Measurements from ENCODE around the gene WNT3.

- TF ChIP-seq YY1 (IDR thresholded peaks at IDR 0.05; ENCODE audit: extremely low read depth, insufficient replicate concordance, low read depth, low read length) (no peak), REST (IDR thresholded peaks at IDR 0.05; ENCODE audit: low read depth) (no peak), RAD21 (IDR thresholded peaks at IDR 0.05; ENCODE audit: low read depth) (no peak), SIN3A (IDR thresholded peaks at IDR 0.05; ENCODE audit: low read depth) (no peak), CTCF (IDR thresholded peaks at IDR 0.05 in 2 of 3, conservative IDR thresholded peaks at IDR 0.05 in 1 of 3; ENCODE audit: borderline replicate concordance in 1 of 3, insufficient read depth in 1 of 3, low read depth in 2 of 3, low read length in 2 of 3) (no peak), POLR2A (IDR thresholded peaks at IDR 0.05; ENCODE audit: borderline replicate concordance, extremely low read depth, insufficient read depth, insufficient read length) (no peak), JUND (IDR thresholded peaks at IDR 0.05) (no peak), POLR2AphosphoS5 (IDR thresholded peaks at IDR 0.05; ENCODE audit: low read depth, low read length) (no peak)
- TF ChIP-seq, protein P1, sequence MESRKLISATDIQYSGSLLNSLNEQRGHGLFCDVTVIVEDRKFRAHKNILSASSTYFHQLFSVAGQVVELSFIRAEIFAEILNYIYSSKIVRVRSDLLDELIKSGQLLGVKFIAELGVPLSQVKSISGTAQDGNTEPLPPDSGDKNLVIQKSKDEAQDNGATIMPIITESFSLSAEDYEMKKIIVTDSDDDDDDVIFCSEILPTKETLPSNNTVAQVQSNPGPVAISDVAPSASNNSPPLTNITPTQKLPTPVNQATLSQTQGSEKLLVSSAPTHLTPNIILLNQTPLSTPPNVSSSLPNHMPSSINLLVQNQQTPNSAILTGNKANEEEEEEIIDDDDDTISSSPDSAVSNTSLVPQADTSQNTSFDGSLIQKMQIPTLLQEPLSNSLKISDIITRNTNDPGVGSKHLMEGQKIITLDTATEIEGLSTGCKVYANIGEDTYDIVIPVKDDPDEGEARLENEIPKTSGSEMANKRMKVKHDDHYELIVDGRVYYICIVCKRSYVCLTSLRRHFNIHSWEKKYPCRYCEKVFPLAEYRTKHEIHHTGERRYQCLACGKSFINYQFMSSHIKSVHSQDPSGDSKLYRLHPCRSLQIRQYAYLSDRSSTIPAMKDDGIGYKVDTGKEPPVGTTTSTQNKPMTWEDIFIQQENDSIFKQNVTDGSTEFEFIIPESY (IDR thresholded peaks at IDR 0.05; ENCODE audit: extremely low read depth, insufficient replicate concordance, low read length), result no peak
Measured at GRCh38 chr17:46787478-46787877, 31.0 kb downstream of the WNT3 start.

All from HCT116 (cell line).